Measurements from ENCODE around the gene LRRC4.

The LRRC4 gene

GRCh38 chr7:128042012-128042411, 10.8 kb upstream of the LRRC4 start:
- no peak for TF ChIP-seq CTCF (IDR thresholded peaks at IDR 0.05; ENCODE audit: control insufficient read depth, insufficient read depth, low read depth, low read length, missing control alignments)
- DNase-seq (ENCODE audit: low read depth) = no peak
- no peak overlapping the region for H3K4me3 ChIP-seq (ENCODE audit: control insufficient read depth, low read depth, low read length)

GRCh38 chr7:128041203-128041602, 10.0 kb upstream of the LRRC4 start:
- DNase-seq (ENCODE audit: low read depth) = peak; percentile 10
- no peak for TF ChIP-seq CTCF (IDR thresholded peaks at IDR 0.05; ENCODE audit: control insufficient read depth, insufficient read depth, low read depth, low read length, missing control alignments)
- H3K4me3 ChIP-seq (ENCODE audit: control insufficient read depth, low read depth, low read length) = no peak overlapping the region

GRCh38 chr7:128040205-128040604, 9.0 kb upstream of the LRRC4 start:
- TF ChIP-seq CTCF (IDR thresholded peaks at IDR 0.05; ENCODE audit: control insufficient read depth, insufficient read depth, low read depth, low read length, missing control alignments) = no peak
- no peak overlapping the region for H3K4me3 ChIP-seq (ENCODE audit: control insufficient read depth, low read depth, low read length)
- DNase-seq (ENCODE audit: low read depth) = no peak

- no peak for DNase-seq (ENCODE audit: low read depth)
- no peak for TF ChIP-seq CTCF (IDR thresholded peaks at IDR 0.05; ENCODE audit: control insufficient read depth, insufficient read depth, low read depth, low read length, missing control alignments)
- no peak overlapping the region for H3K4me3 ChIP-seq (ENCODE audit: control insufficient read depth, low read depth, low read length)
Measured at GRCh38 chr7:128039544-128039953, 8.3 kb upstream of the LRRC4 start.

- no peak for DNase-seq (ENCODE audit: low read depth)
- TF ChIP-seq CTCF (IDR thresholded peaks at IDR 0.05; ENCODE audit: control insufficient read depth, insufficient read depth, low read depth, low read length, missing control alignments) = no peak
Measured at GRCh38 chr7:128037880-128038619, 6.8 kb upstream of the LRRC4 start.

GRCh38 chr7:128037081-128037480, 5.8 kb upstream of the LRRC4 start:
- TF ChIP-seq CTCF (IDR thresholded peaks at IDR 0.05; ENCODE audit: control insufficient read depth, insufficient read depth, low read depth, low read length, missing control alignments) = peak; percentile 1
- no peak for DNase-seq (ENCODE audit: low read depth)
- no peak overlapping the region for H3K4me3 ChIP-seq (ENCODE audit: control insufficient read depth, low read depth, low read length)

More at GRCh38 chr7:128037880-128038619, 6.8 kb upstream of the LRRC4 start:
- no peak overlapping the region for H3K4me3 ChIP-seq (ENCODE audit: control insufficient read depth, low read depth, low read length)

All from AG09309 (cell line).